A673 (cell line): ENCODE measurements around the gene AQR. TPM values are rescaled to one million over a fixed set of nuclear protein-coding genes. Genes with fewer than 3 reads are reported as not detected.

Experiments used
- BruUV-seq: library from RNA; stranded (reverse); fragments of 400-500 nt; replicated peaks from 2 replicates; lab custom pipeline; 2021; lab: Mats Ljungman, UMichigan
- CTCF ChIA-PET: fragments of 300-600 bp; sonication (Branson Sonifier 250); formaldehyde crosslinking; loops from one replicate; lab custom pipeline; 2022; ENCODE audit warnings: antibody characterized with exemption; lab: Charles Lee
- POLR2A ChIA-PET: fragments of 300-600 bp; sonication (Branson Sonifier 250); formaldehyde crosslinking; loops from one replicate; lab custom pipeline; 2022; ENCODE audit warnings: antibody characterized with exemption; ENCODE audit not compliant: low non-redundant PET; lab: Charles Lee
- DNase-seq: peaks from one replicate; pipeline ENCODE4 v3.0.0-alpha.2; 2015; ENCODE audit warnings: low spot score
- H3K27ac ChIP-seq: fragments of 200-600 bp; sonication (generic); 2 replicates; pipeline ENCODE4 v1.5.1; 2016; ENCODE audit warnings: mixed run types, low read depth, mild to moderate bottlenecking, mixed read lengths, antibody characterized with exemption, low read length; ENCODE audit not compliant: poor library complexity, severe bottlenecking
- H3K27me3 ChIP-seq: fragments of 200-600 bp; sonication (generic); replicated peaks from 2 replicates; pipeline ENCODE4 v1.6.1; 2017; ENCODE audit warnings: mixed run types, low read depth, mild to moderate bottlenecking, mixed read lengths, antibody characterized with exemption, low read length; ENCODE audit not compliant: insufficient read depth, poor library complexity
- H3K36me3 ChIP-seq: fragments of 200-600 bp; sonication (generic); 2 replicates; pipeline ENCODE4 v1.6.1; 2016; ENCODE audit warnings: mixed run types, mild to moderate bottlenecking, mixed read lengths, antibody characterized with exemption, low read length; ENCODE audit not compliant: insufficient read depth, poor library complexity, severe bottlenecking
- H3K4me1 ChIP-seq: fragments of 200-600 bp; sonication (generic); 2 replicates; pipeline ENCODE4 v1.6.1; 2017; ENCODE audit warnings: mixed run types, mild to moderate bottlenecking, mixed read lengths, antibody characterized with exemption, low read length; ENCODE audit not compliant: insufficient read depth, poor library complexity, severe bottlenecking
- H3K4me3 ChIP-seq: fragments of 200-600 bp; sonication (generic); 2 replicates; pipeline ENCODE4 v1.5.1; 2016; ENCODE audit warnings: low read depth, mixed run types, mild to moderate bottlenecking, mixed read lengths, low read length; ENCODE audit not compliant: poor library complexity, severe bottlenecking
- H3K9me3 ChIP-seq: fragments of 200-600 bp; sonication (generic); 2 replicates; pipeline ENCODE4 v1.6.1; 2016; ENCODE audit warnings: mixed run types, low read depth, mild to moderate bottlenecking, mixed read lengths, antibody characterized with exemption, low read length; ENCODE audit not compliant: poor library complexity, severe bottlenecking
- CTCF ChIP-seq: fragments of 300-800, 200-600 bp; sonication (generic); conservative IDR thresholded peaks from 2 replicates; pipeline ENCODE4 v1.5.1; 2017; ENCODE audit warnings: low read depth, mild to moderate bottlenecking, antibody characterized with exemption, low read length, moderate library complexity, mixed read lengths
- EZH2 ChIP-seq: fragments of 200-600 bp; sonication (generic); IDR thresholded peaks from 2 replicates; pipeline ENCODE4 v1.6.1; 2017; ENCODE audit warnings: borderline replicate concordance, low read depth, mild to moderate bottlenecking, mixed read lengths, antibody characterized with exemption, low read length; ENCODE audit not compliant: poor library complexity, severe bottlenecking
- intact Hi-C: fragments of 100-400 bp; cut with micrococcal nuclease; formaldehyde crosslinking; loops from one replicate; pipeline ENCODE4 v1.10.0; 2022; ENCODE audit not compliant: unreplicated experiment
- total RNA-seq: library from RNA; stranded (reverse); gene quantifications from 2 replicates; pipeline ENCODE4 v1.2.3, GENCODE V29; 2021

The AQR gene
- total RNA-seq, 1 experiment from 2014 or later, result 34.2 TPM

- no peak for TF ChIP-seq CTCF
- TF ChIP-seq EZH2, result no peak
- POLR2A ChIA-PET, result no interaction called here
- no peaks in the 10 kb centered on the region for H3K9me3 ChIP-seq
- H3K4me1 ChIP-seq, result peaks cover 4% of the 10 kb centered on the region
- intact Hi-C loops, result no loop called here
- H3K27ac ChIP-seq, result peak overlapping the region; percentile 70
- CTCF ChIA-PET, result no interaction called here
- no peak overlapping the region for H3K4me3 ChIP-seq
- DNase-seq, result peak; percentile 51
- no peaks in the 10 kb centered on the region for H3K36me3 ChIP-seq
- BruUV-seq, result no TSS peak
- no peaks in the 10 kb centered on the region for H3K27me3 ChIP-seq
Measured at GRCh38 chr15:35007397-35007796, 37.9 kb upstream of the AQR start.

- TF ChIP-seq EZH2, result no peak
- intact Hi-C loops, result no loop called here
- Histone ChIP-seq H3K9me3 (no peaks in the 10 kb centered on the region), H3K4me1 (peaks cover 4% of the 10 kb centered on the region), H3K4me3 (no peak overlapping the region), H3K27me3 (no peaks in the 10 kb centered on the region), H3K27ac (peak overlapping the region; percentile 70), H3K36me3 (no peaks in the 10 kb centered on the region)
- BruUV-seq, result no TSS peak
- ChIA-PET CTCF (interaction anchor here (0.6 kb wide), 1 partner anchor 53 kb away, joined by 4 read pairs; no protein-coding TSS in a partner anchor), POLR2A (no interaction called here)
- DNase-seq, result no peak
Measured at GRCh38 chr15:35005933-35006332, 36.4 kb upstream of the AQR start.

GRCh38 chr15:35003928-35004327 lies 34.4 kb upstream of the AQR start:
- ChIA-PET CTCF (no interaction called here), POLR2A (no interaction called here)
- Histone ChIP-seq H3K27me3 (no peaks in the 10 kb centered on the region), H3K9me3 (no peaks in the 10 kb centered on the region), H3K4me1 (peaks cover 4% of the 10 kb centered on the region), H3K36me3 (no peaks in the 10 kb centered on the region), H3K27ac (no peak overlapping the region), H3K4me3 (no peak overlapping the region)
- intact Hi-C loops, result no loop called here
- TF ChIP-seq EZH2, result no peak
- TF ChIP-seq CTCF, result no peak
- BruUV-seq, result no TSS peak
- no peak for DNase-seq

- H3K27ac ChIP-seq, result no peak overlapping the region
- no peak for DNase-seq
- TF ChIP-seq EZH2, result no peak
- no peak for TF ChIP-seq CTCF
- H3K4me1 ChIP-seq, result no peaks in the 10 kb centered on the region
- H3K27me3 ChIP-seq, result no peaks in the 10 kb centered on the region
- ChIA-PET CTCF (interaction anchor here (0.5 kb wide), 1 partner anchor 17 kb away, joined by 3 read pairs; no protein-coding TSS in a partner anchor), POLR2A (no interaction called here)
- no peak overlapping the region for H3K4me3 ChIP-seq
- no TSS peak for BruUV-seq
- intact Hi-C loops, result no loop called here
- no peaks in the 10 kb centered on the region for H3K36me3 ChIP-seq
- H3K9me3 ChIP-seq, result no peaks in the 10 kb centered on the region
Measured at GRCh38 chr15:35000511-35000910, 31.0 kb upstream of the AQR start.
